Aortic smooth muscle cell (primary cell): ENCODE measurements around the gene OXGR1. TPM values are rescaled to one million over a fixed set of nuclear protein-coding genes. Genes with fewer than 3 reads are reported as not detected.

Experiments
- total RNA-seq: library from RNA; depleted of rRNA; stranded (reverse); fragments of >200 nt; gene quantifications from 2 replicates; pipeline ENCODE4 v1.2.3, GENCODE V29; 2014

Gene OXGR1
- not detected in 2 replicates for total RNA-seq

GRCh38 chr13:96994017-96994857, at the start of gene OXGR1:
TSS of gene OXGR1 (minus strand) at chr13:96994476. CDS start at chr13:96987759, 6,717 bp downstream.

Other genes with a start within 250 kb of the OXGR1 start
- gene MBNL2, start 227.9 kb upstream of the OXGR1 start, total RNA-seq = 50.5 and 64.5 TPM in 2 replicates